LHCN-M2 (cell line): ENCODE measurements around the gene PEX10. TPM values are rescaled to one million over a fixed set of nuclear protein-coding genes. Genes with fewer than 3 reads are reported as not detected.

Source experiments
- total RNA-seq: library from RNA; depleted of rRNA; stranded (reverse); fragments of >200 nt; gene quantifications from 2 replicates; pipeline ENCODE4 v1.2.3, GENCODE V29; 2014; rRNA removed

The PEX10 gene
- total RNA-seq, 1 experiment from 2014 or later, result 47.9 TPM

Other genes with a start within 250 kb of the PEX10 start
- gene FAAP20, start 217.8 kb downstream of the PEX10 start, total RNA-seq, result 40.9 and 47.5 TPM in 2 replicates
- gene SKI, start 184.2 kb downstream of the PEX10 start, total RNA-seq, result 13.9 and 16.5 TPM in 2 replicates
- gene MORN1, start 21.0 kb downstream of the PEX10 start, total RNA-seq, result 4.9 and 7.5 TPM in 2 replicates
- 97.2 and 104 TPM in 2 replicates for gene RER1, start 20.7 kb downstream of the PEX10 start, total RNA-seq
- gene PLCH2, start 63.7 kb upstream of the PEX10 start, total RNA-seq, result 0.06 TPM in 1 of 2 replicates, not detected in the other
- gene PANK4, start 114.0 kb upstream of the PEX10 start, total RNA-seq, result 22.4 and 30.0 TPM in 2 replicates
- not detected in 2 replicates for gene HES5, start 117.7 kb upstream of the PEX10 start, total RNA-seq
- 13.1 TPM in 2 replicates for gene TNFRSF14, start 143.8 kb upstream of the PEX10 start, total RNA-seq
- 39.6 and 40.7 TPM in 2 replicates for gene PRXL2B, start 174.2 kb upstream of the PEX10 start, total RNA-seq
- gene MMEL1, start 220.5 kb upstream of the PEX10 start, total RNA-seq, result not detected in 2 replicates